Omental fat pad (tissue), 4 donors: ENCODE results near the gene MTCL1. TPM values are rescaled to one million over a fixed set of nuclear protein-coding genes. Genes with fewer than 3 reads are reported as not detected.

Experiments used
- ATAC-seq: fragments of 150-250 bp; one replicate; pipeline ENCODE4 v1.9.1; 2016; ENCODE audit warnings: mild to moderate bottlenecking, moderate library complexity; ENCODE audit not compliant: low FRiP score
- DNase-seq: peaks from one replicate; pipeline ENCODE4 v3.0.0-alpha.2; 2019; ENCODE audit warnings: low spot score
- total RNA-seq, 4 donors: library from RNA; depleted of rRNA; stranded (reverse); fragments of >200 nt; gene quantifications; one replicate each; pipeline ENCODE4 v1.1.0, GENCODE V29; 2016
- TF ChIP-seq, protein P1 (sequence below), 3 donors: fragments of 450-650 bp; IDR thresholded peaks; one replicate each; pipeline ENCODE4 v1.5.1; 2016 to 2017; ENCODE audit warnings: antibody characterized with exemption in 3 of 3, mild to moderate bottlenecking in 3 of 3, moderate library complexity in 2 of 3

Gene MTCL1
- total RNA-seq, 4 donors from 2014 or later = 1.6 to 3.5 (median 2.0) TPM

DNA sequence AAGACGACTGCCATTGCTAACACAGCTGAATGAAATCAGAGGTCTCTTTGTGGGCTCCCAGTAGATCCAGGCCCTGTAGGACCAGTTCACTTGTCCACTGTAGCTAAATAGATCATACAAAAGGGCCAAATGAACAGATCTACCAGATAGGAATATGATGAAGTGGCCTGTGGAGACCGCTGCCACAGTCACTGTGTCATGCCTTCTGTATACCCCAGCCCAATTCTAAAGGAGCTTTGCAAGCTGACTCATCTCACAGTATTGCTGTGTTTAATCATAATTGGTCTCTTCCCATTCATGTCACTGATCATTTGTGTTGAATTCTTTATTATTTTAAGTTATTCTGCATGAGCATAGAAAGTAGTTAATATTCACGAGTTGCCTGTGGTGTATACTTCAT lies 125.8 kb downstream of the MTCL1 start:
- ATAC-seq (no peak), DNase-seq (no peak)
- TF ChIP-seq, protein P1, sequence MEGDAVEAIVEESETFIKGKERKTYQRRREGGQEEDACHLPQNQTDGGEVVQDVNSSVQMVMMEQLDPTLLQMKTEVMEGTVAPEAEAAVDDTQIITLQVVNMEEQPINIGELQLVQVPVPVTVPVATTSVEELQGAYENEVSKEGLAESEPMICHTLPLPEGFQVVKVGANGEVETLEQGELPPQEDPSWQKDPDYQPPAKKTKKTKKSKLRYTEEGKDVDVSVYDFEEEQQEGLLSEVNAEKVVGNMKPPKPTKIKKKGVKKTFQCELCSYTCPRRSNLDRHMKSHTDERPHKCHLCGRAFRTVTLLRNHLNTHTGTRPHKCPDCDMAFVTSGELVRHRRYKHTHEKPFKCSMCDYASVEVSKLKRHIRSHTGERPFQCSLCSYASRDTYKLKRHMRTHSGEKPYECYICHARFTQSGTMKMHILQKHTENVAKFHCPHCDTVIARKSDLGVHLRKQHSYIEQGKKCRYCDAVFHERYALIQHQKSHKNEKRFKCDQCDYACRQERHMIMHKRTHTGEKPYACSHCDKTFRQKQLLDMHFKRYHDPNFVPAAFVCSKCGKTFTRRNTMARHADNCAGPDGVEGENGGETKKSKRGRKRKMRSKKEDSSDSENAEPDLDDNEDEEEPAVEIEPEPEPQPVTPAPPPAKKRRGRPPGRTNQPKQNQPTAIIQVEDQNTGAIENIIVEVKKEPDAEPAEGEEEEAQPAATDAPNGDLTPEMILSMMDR (IDR thresholded peaks at IDR 0.05) = no peak

DNA sequence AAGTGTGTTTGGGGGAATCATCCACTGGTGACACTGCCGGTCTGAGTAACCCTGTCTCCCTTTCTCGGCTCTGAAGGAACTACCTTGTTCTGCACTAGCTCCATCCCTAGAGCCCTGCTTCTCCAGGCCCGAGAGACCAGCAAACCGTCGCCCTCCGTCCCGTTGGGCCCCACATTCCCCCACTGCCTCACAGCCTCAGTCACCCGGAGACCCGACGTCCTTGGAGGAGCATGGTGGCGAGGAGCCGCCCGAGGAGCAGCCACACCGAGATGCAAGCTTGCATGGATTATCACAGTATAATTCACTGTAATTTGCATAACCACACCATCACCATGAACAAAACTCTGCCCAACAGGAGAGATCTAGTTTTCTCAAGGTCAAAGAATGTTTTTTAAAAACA lies 126.2 kb downstream of the MTCL1 start:
- TF ChIP-seq, protein P1 (IDR thresholded peaks at IDR 0.05) = no peak
- DNase-seq (no peak), ATAC-seq (no peak)

DNA sequence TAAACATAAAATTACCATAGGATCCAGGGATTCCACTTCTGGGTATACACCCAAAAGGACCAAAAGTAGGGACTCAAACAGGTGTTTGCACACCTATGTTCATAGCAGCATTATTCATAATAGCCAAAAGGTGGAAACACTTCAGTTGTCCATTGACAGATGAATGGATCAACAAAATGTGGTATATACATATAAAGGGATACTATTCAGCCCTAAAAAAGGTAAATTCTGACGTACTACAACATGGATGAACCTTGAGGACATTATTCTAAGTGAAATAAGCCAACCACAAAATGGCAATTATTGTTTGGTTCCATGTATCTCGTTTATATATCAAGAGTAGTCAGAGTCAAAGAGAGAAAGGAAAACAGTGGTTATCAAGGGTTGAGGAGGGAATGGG lies 128.1 kb downstream of the MTCL1 start:
- TF ChIP-seq, protein P1 (IDR thresholded peaks at IDR 0.05) = no peak
- ATAC-seq (no peak), DNase-seq (no peak)

DNA sequence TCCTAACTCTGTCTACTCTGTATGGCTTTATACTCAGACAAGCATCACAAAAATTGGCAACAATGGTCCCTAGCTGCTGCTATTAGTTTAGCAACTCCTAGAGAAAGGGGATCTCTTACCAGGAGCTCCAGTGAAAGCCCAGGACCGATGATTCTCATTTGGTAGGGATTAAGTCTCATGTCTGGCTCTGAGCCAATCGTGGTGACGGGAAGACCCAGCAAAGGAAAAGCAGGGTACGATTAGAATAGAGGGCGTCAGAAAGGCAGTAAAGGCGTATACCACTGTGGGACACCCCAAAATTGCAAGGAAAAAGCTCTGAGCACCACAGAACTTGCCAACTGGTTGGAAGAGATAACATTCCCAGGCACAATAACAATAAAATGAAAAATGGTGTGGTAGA lies 129.5 kb downstream of the MTCL1 start:
- ATAC-seq = no peak
- no peak for DNase-seq
- TF ChIP-seq, protein P1 (IDR thresholded peaks at IDR 0.05) = no peak

DNA sequence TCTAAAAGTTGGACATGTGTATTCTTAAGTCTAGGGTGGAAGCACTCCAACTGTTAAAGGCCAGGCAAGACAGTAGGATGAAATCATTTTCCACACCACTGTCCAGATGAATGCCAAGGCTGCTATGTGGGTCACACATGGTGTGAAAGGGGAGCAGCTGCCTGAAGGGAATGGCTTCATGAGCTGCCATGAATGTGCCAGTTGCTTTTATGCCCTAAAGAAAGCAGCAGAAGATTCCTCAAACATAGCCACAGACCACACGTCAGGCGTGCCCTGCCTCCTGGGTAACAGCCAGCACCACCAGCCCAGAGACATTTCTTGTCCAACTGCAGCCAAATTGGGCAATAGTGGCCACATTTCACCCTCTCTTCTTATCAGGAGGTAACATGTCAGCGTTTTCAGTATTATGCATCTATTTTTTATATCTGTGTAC lies 130.2 kb downstream of the MTCL1 start:
- TF ChIP-seq, protein P1 (IDR thresholded peaks at IDR 0.05) = no peak
- ATAC-seq = peak; percentile 69
- no peak for DNase-seq

DNA sequence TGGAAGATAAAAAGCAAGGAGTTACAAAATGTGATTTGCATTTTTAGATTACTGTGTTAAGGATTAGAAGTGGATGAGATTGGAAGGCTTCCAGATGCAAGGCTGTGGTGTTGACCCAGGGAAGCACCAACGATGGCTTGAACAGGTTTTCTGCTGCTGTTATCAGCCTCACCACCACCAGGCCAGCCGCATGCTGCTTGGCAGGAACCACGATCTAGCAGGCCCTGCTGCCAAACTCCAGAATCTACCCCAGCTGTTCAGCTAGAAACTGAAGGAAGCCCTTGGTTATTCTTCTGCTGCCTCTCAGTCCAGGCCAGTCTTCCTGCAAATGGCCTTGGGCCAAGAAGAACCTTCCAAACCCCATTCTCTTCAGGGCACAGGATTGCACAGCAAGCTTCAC lies 133.9 kb downstream of the MTCL1 start:
- DNase-seq (no peak), ATAC-seq (no peak)
- TF ChIP-seq, protein P1 (IDR thresholded peaks at IDR 0.05) = no peak

DNA sequence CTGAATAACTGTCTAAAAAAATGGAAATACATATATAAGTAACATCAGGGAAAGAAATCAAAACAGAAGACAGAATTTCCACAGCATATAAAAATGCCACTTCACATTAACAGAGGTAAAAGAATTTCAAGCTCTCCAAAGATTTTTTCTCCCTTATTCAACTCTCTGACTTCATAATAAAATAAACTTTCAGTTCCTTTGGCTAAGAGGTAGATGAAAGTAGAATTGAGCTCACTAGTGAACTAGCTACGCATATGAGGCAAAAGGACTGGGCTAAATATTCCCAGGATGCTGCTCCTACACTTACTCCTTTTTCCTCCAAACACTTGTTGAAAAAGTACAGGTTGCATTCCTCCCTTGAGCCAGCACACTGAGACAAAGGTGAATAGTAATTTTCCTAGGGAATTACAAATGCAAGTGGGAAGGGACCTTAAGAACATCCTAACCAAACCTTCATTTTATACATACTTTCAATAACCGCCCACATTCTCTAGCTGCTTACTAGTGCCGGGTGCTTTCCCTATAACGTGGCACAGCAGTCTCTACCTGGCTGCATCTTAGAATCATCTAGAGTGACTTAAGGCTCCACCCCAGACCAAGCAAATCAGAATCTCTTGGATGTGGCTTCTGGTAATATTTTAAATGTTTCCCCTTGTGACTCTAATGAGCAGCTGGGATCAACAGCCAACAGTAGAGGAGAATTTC lies 136.6 kb downstream of the MTCL1 start:
- ATAC-seq (no peak), DNase-seq (no peak)
- TF ChIP-seq, protein P1 (IDR thresholded peaks at IDR 0.05) = no peak
